NCI-H345 (cell line): ENCODE data around the gene CHMP6.

Experiments used
- DNase-seq: peaks from one replicate; lab custom pipeline; 2025; lab: John Stamatoyannopoulos, UW

The CHMP6 gene

DNA sequence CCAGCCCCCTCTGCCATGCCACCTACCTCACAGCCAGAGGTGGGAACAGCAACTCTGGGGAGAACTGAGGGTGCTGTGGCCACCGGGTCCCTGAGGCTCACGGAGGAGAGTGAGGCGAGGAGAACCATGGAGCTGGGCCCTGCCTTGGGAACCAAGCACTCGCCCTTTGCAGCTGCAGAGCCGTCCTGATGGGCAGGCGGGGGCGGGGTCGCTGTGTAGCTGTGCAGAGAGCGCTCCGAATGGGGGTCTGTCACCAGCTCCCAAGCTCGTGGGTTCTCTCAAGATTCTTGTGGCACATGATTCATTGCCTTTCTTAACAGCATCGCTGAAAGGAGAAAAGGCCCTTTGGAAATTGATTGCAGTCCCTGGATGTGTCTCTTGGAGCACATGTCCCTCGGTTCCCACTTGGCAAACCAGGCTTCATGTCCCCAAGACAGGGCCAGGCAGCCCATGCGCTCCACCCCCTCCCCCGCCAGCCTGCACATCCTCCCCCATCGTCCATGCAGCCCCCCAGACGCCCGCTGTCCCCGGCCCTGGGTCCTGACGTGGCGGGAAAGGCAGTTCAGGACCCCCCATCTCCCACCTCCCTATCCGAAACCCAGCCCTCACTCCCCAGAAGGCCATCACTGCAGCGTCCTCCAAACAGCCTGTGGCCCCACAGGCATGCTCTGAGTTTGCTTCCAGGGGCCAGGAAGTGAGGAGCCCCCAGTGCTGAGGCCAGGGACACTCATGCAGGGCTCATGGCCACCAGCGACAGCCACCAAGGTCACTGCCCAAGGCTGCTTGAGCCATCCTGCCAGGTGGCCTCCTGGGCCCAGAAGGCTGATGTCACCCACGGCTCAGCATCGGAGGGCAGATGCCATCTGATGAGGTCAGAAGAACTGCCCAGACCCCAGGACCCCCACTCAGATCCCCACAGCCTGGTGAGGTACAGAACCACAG is 20.6 kb upstream of the CHMP6 start:
- no peak for DNase-seq

DNA sequence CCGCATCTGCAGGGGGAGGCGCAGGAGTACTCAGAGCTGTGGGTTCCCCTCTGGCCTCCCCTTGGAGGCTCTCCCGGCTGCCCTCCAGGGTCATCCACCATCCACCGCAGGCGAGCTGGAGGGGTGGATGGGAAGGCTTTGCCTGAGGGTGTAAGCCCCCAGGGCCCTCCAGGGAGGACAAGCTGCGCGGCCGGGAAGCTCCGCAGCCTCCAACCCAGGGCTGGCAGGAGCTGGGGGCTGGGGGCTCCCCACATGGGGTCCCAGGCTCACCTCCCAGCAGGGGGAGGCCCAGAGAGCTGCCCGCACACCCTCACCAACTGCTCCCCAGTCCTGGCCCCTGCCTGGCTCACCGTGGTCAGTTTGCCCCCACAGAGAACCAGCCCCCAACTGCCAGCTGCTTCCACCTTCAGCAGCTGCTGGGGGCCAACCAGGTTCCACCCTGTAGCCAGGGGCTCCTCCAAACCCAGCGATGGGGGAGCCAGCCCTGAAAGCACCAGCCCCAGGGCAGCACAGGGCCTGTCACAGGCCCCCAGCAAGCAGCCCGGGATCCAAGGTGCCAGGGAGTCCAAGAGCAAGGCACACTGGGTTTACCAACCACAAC is 19.8 kb upstream of the CHMP6 start:
- no peak for DNase-seq

DNA sequence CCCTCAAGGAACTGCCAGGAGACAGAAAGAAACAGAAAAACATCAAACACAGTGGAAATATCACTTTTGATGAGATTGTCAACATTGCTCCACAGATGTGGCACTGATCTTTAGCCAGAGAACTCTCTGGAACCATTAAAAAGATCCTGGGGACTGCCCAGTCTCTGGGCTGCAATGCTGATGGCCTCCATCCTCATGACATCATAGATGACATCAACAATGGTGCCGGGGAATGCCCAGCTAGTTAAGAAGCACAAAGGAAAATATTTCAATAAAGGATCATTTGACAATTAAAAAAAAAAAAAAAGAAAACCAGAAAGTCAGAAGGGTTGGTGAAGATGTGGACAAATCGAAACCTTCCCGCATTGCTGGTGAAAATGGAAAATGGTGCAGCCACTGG is 14.9 kb upstream of the CHMP6 start:
- no peak for DNase-seq

DNA sequence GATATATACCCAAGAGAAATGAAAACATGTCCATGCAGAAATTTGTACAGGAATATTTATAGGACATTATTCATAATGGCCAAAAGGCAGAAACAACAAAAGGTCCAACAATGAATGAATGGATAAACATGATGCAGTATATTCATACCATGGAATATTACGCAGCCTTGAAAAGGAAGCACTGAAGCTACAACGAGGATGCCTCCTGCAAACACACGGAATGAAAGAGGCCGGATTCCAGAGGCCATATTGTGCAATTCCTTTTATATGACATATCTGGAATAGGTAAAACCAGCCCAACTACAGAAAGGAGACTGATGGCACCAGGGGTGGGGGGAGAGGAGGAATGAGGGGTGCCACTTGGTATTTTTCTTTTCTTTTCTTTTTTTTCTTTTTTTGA is 14.5 kb upstream of the CHMP6 start:
- no peak for DNase-seq

DNA sequence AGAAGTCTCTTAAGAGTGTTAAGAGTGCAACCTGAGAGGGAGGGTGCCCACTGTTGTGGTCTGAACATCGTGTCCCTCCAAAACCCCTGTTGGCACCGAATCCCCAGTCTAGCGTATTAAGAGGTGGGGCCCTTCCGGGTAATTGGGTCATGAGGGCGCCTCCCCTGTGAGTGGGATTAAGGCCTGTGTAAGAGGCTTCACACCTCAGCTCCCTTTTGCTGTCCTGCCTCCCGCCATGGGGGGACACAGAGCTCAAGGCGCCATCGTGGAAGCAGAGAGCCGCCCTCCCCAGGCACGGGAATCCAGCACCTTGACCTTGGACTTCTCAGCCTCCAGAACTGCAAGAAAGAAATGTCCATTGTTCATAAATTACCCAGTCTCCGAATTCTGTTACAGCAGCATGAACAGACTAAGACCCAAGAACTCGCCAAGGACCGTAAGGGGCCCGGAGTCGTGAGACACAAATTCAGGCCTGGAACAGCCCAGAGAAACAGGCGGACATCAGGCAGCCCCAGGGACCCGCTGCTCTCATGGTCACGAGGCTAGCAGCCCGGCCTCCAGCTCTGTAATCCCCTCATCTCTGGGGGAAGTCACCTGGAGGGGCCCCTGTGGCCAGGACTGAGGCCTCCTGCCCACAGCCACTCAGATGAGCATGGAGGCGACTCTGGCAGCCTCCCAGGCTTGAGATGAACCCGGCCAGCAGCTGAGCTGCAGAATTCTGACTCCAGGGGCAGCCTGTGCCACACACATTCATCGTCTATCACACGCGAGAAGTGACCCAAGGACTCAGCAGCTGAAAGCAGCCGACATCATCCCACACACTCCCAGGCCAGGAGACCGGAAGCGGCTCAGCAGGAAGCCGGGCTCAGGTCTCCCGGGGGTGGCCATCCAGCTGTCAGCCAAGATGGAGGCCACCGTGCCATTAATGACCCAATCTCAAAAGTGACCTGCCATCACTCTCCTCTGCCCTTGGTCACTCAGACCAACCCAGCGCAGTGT is 12.8 kb upstream of the CHMP6 start:
- DNase-seq, result no peak

DNA sequence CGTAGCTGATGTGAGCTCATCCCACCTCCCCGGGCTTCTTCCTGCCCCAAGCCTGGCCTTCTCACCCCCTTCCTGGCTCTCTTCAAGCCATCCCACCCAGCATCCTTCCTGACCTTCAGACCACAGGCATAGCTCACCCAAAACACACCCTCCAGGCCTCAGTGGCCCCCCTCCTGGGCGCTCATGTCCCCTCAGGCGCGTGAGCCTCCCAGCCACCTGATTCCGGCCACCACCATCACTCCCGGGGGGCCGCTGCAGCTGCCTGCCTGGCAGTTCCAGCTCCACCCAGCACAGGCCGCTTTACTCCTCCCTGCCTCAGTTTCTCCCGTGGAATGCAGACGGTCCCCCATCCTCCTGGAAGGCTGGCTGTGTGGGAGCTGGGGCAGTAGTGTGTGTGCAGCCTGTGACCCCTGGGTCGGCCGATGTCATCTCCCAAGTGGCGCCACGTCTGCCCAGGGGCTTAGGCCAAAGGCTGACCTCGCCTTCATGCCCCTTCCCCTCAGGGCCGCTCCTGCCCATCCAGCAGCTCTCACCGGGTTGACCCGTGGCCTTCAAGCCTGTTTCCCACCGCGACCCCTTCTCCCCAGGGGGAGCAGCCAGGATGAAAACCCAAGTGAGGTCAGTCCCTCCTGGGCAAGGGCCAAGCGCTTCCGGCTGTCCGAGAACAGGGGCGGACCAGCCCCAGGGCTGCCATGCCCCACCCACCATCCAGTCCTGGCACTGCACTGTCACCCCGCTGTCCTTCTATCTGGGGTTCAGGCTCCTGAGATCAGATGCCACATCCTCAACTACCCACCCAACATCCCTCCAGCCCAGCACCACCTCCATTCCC is 11.9 kb upstream of the CHMP6 start:
- DNase-seq, result no peak

DNA sequence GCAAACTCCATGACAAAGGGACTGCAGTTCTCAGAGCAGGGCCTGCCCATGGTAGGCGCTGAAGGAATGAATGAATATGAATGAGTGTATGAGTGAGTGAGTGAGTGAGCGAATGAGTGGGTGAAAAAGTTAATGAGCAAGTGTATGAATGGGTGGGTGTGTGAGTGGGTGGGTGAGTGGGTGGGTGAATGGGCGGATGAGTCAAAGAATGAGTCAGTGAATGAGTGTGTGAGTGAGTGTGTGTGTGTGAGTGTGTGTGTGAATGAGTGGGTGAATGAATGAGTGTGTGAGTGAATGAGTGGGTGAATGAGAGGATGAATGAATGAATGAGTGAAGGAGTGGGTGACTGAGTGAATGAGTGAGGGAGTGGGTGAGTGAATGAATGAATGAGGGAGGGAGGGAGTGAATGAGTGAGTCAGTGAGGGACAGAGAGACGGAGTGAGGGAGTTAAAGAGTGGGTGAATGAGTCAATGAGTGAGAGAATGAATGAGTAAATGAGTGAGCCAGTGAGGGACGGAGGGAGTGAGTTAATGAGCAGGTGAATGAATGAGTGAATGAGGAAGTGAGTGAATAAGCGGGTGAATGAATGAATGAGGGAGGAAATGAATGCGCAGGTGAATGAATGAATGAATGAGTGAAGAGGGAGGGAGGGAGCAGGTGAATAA is 11.1 kb upstream of the CHMP6 start:
- no peak for DNase-seq

DNA sequence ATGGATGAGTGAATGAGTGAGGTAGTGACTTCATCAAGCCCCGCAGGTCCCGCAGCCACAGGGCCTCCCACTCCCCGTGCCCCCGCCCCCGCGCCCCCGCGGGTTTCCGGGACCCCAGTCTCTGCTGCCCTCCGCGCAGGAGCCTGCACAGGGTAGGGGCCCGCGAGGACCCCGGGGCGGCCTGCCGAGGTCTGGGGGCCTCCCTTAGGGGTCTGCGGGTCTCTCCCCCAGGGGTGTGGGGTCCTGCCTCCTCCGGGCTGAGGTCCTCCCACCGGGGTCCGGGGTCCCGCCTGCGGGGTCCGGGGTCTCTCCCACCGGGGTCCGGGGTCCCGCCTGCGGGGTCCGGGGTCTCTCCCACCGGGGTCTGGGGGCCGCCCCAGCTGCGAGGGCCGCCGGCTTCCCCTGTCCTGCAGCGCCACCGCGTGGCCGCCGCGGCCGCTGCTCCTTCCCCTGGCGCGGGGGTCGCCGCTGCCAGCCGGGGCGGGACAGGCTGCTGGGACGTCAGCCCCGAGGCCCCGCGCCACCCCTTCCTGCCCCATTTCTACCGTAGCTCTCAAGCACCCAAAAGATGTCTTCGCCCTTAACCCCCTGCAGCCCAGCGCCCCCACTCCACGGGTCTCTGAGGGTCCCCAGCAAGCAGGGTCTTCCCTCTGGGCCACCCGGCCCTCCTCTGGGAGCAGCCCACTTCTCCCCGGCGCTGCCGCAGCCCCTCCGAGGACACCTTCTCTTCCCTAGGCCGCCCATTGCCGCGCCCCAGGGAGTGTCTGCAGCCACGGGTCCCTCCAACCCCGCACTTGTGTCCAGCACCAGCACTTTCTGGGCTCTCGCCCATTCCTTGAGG is 10.4 kb upstream of the CHMP6 start:
- peak; percentile 38 for DNase-seq

DNA sequence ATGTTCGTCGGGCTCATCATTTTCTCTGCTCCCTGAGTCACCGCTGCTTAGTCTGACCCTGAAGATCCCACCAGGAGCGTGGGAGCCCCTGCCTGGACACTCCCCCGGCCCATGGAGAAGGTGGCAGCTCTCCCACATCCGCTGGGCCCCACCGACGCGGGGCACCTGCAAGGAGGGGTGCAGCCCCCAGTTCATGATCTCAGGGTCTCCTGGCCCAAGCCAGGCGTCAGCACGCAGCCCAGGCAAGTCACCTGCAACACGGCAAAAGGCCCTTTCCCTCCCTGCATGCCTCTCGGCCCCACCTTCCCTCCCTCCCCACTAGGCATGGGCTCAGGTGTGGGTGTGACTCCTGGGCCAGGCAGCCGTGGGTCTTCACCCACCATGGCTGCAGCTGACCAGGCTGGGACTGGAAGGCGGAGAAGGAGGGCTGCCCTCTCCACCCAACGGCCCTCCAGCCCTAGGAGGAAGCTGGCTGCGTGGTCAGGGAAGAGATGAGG is 9.7 kb upstream of the CHMP6 start:
- DNase-seq, result no peak

DNA sequence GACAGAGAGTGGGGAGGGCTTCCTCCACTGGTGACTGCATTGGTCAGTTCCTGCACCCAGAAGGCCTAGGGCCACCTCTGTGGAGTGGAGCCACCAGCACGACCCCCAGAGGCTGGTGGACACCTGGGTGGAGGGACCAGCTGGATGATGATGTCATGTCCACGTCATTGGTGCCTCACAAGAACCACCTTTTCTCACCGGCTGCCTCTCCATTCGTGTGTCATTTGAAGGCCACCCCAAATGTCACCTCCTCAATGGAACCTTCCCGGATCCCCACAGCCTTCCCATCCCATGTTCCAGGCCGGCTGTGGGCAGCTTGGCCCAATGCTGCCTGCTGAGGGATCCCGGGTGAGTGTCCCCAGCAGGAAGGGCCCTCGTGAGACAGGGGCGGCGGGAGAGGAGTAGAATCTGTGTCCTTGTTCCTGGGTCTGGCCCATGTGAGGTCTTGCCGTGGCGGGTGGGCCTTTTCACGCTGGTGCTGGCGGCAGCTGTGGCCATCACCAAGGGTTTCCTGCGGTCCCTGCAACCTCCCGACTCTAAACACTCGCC is 9.1 kb upstream of the CHMP6 start:
- DNase-seq, result no peak

DNA sequence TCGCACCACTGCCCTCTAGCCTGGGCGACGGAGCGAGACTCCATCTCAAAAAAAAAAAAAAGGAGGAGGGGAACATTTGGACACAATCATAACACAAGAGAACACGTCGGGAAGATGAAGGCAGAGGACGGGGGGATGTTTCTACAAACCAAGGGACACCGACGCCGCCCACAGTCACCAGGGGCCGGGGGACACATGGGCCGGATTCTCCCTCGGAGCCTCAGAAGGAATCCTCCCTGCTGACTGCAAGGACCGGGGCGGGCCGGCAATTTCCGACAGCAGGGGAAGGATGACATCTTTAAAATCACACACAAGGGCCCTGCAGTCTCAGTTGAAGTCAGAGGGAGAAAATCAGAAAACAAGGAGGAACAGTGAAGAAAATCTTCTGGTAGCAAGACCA is 8.1 kb upstream of the CHMP6 start:
- no peak for DNase-seq

DNA sequence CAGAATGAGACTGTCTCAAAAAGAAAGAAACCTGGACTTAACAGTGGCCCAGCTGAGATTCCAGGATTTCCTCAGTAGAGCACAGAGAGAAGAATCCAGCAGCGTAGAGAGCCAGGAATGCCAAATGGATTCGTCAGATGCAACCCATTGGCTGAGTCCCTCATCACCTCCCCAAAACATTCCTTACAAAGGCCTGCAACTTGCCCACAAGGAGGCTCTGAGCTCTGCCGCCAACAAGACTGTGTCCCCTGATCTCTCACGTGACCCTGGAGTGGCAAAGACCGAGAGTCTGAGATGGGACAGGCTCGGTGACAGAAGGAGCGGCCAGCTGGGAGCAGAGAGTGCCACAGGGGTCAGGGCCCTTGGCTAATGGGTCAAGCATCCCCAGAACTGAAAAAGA is 6.9 kb upstream of the CHMP6 start:
- no peak for DNase-seq

DNA sequence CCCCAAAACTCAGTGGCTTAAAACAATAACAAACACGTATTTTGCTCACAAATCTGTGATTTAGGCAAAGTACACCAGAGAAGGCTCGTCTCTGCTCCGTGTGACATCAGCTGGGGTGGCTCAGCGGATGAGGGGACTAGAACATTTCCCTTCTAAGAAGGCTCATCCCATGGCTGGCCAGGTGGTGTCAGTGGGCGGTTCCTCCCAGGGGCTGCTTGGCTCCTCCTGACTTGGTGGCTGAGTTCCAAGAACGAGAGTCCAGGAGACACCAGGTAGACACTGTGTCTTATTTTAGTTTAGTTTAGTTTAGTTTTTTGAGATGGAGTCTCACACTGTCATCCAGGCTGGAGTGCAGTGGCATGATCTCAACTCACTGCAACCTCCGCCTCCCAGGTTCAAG is 5.6 kb upstream of the CHMP6 start:
- no peak for DNase-seq

DNA sequence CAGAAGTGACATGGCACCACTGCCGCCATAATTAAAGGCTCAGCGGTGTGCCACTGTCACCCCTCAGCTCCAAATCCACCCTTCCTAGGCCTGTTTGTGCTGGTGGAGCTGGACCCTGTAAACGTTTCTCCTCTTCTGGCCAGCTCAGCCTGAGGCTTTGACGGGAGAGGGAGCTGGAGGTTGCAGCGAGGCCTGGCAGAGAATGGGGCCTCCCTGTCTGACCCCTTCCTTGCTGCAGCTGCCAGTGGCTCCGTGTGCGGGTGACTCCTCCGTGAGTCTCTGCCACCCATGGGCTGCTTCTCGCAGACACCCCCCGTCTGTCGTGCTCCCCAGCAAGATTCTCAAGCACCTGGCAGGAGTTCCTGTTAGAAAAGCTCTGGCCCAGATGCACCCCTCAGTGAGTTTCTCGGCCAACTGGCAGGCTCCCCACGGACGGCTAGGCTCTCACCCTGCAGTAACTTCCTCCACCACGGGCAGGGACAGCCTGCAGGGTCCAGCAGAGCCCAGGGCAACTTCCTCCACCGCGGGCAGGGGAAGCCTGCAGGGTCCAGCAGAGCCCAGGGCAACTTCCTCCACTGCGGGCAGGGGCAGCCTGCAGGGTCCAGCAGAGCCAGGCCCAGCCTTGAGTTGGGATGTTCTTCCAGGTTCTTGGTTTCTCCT is 4.7 kb upstream of the CHMP6 start:
- no peak for DNase-seq

DNA sequence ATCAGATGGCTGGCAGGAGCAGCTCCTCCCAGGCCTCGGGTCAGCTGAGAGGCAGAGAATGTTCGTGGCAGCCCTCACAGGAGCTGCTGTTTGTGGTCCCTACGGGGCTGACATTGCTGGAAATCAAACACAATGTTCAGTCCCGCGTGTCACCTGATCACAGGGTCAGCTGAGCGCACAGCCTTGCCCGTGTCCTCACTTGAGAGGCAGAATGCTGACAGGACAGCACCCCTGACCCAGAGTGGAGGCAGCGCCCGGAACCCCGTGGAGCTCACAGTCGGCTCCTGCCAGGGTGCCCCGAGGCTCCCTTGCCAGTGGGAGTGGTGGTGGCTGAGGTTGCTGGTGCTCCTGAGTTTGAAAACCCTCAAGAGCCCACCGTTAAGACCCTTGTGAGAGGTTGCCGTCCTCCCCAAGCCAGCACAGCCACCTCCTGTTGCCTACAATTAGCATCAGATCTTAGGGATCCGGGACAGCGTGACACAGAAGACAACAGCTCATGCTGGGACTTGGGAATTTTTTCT is 3.6 kb upstream of the CHMP6 start:
- peak; percentile 18 for DNase-seq

DNA sequence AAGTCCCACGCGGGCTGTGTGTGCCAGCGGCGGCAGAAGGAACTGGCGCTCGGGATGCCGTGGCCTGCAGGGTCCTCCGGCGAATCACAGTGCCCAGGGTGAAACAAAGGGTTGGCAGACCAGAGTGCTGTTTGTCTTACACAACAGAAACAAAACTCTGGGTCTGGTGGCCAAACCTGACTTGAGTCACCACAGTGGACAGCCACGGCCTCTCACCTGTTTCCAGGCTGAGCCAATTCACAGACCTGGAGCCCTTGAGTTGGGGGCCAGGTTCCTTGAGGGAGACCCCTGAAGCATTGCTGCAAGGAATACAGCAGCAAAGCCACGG is 2.1 kb upstream of the CHMP6 start:
- DNase-seq, result no peak

DNA sequence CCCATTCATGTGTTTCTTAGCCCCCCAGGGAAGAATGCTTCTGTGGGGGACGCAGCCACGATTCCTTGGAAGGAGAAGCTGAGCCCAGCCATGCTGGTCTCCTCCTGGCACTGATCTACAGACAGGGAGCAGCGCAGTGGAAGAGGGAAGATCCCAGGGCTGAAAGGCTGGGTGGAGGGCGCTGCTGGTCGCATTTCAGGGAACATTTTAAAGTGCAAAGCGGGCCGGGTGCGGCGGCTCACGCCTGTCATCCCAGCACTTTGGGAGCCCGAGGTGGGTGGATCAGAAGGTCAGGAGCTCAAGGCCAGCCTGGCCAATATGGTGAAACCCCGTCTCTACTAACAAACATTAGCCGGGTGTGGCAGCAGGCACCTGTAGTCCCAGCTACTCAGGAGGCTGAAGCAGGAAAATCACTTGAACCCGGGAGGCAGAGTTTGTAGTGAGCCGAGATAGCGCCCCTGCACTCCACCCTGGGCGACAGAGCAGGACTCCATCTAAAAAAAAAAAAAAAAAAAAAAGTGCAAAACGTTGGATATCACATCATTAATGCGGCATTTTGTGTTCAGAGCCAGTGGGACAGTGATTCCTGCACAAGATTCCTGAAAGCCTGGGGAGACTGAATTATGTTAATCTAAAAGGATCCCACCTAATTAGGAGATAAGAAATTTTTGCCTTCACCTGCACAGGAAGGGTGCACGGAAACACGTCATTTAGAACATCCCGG is 558 bp upstream of the CHMP6 start:
- no peak for DNase-seq
